K562 (cell line): ENCODE results near the gene CELSR3. TPM values are rescaled to one million over a fixed set of nuclear protein-coding genes. Genes with fewer than 3 reads are reported as not detected.

ENCODE experiments used
- ATAC-seq: fragments of 200-7000 bp; cut with Tn5 transposase; 3 replicates; pipeline ENCODE4 v1.9.1; 2020; ENCODE audit warnings: moderate library complexity
- BruUV-seq: library from RNA; stranded (reverse); fragments of 400-500 nt; replicated peaks from 2 replicates; lab custom pipeline; 2021; lab: Mats Ljungman, UMichigan
- CTCF ChIA-PET: fragments of 300-600 bp; formaldehyde crosslinking; extraction: SDS; loops from one replicate; lab custom pipeline; 2021; ENCODE audit warnings: low intra/inter-chr PET ratio; lab: Yijun Ruan, JAX
- POLR2A ChIA-PET: fragments of 300-600, 350-650 bp; sonication (Branson Sonifier 250); formaldehyde crosslinking; extraction: SDS; loops from one replicate; lab custom pipeline; 2021; ENCODE audit warnings: antibody characterized with exemption, inconsistent platforms; lab: Yijun Ruan, JAX
- DNase-seq, 4 experiments: peaks; one replicate each; pipeline versions ENCODE4 v3.0.0 to v3.0.0-alpha.2; 2011 to 2018; ENCODE audit warnings: low spot score in 3 of 4, mixed read lengths in 3 of 4; ENCODE audit errors: extremely low read depth in 1 of 4
- FAIRE-seq: peaks from 2 replicates; lab custom pipeline; 2011; peaks lifted over from hg19 to GRCh38; lab: Jason Lieb, UNC
- H2AFZ ChIP-seq: 2 replicates; pipeline ENCODE4 v1.6.0; 2011; ENCODE audit warnings: low read depth, low read length, control low read depth, inconsistent platforms
- H3K27ac ChIP-seq: fragments of 200-600 bp; 3 replicates; pipeline ENCODE4 v1.8.0; 2011; ENCODE audit warnings: low read depth, mild to moderate bottlenecking, control low read depth, inconsistent platforms, low read length, moderate library complexity, mixed read lengths; ENCODE audit errors: extremely low read depth
- H3K27me3 ChIP-seq, 2 experiments: fragments of 300-600 bp in 1 of 2; 2 replicates in 1 of 2; 3 replicates in 1 of 2; pipeline versions ENCODE4 v1.6.0 to v1.8.0; 2011; ENCODE audit warnings: inconsistent platforms in 2 of 2, low read length in 2 of 2, mild to moderate bottlenecking in 1 of 2, mixed read lengths in 1 of 2, moderate library complexity in 1 of 2; ENCODE audit not compliant: control insufficient read depth in 2 of 2, insufficient read depth in 2 of 2
- H3K36me3 ChIP-seq: fragments of 300-600 bp; 3 replicates; pipeline ENCODE4 v1.8.0; 2011; ENCODE audit warnings: mild to moderate bottlenecking, low read length, inconsistent platforms; ENCODE audit not compliant: control insufficient read depth, insufficient read depth
- H3K4me1 ChIP-seq, 2 experiments: fragments of 200-600 bp in 1 of 2; replicated peaks in 1 of 2; 2 replicates in 1 of 2; 3 replicates in 1 of 2; pipeline versions ENCODE4 v1.5.1 to v1.8.0; 2011; ENCODE audit warnings: inconsistent platforms in 2 of 2, low read length in 2 of 2, mild to moderate bottlenecking in 1 of 2, mixed read lengths in 1 of 2, moderate library complexity in 1 of 2; ENCODE audit not compliant: control insufficient read depth in 2 of 2, insufficient read depth in 2 of 2
- H3K4me2 ChIP-seq: 2 replicates; pipeline ENCODE4 v1.6.1; 2011; ENCODE audit warnings: low read length, control low read depth, inconsistent platforms, mixed read lengths; ENCODE audit not compliant: insufficient read depth
- H3K4me3 ChIP-seq: fragments of 200-600 bp; sonication (generic), shearing (Covaris generic); 2 replicates; pipeline ENCODE4 v1.5.1; 2016; ENCODE audit warnings: control low read depth, inconsistent platforms
- H3K79me2 ChIP-seq: fragments of 200-600 bp; 3 replicates; pipeline ENCODE4 v1.8.0; 2011; ENCODE audit warnings: low read length, inconsistent platforms; ENCODE audit not compliant: control insufficient read depth, insufficient read depth
- H3K9ac ChIP-seq, 2 experiments: 2 replicates each; pipeline versions ENCODE4 v1.6.0 to v1.6.1; 2011; ENCODE audit warnings: low read depth in 2 of 2, low read length in 2 of 2, control low read depth in 1 of 2, inconsistent platforms in 1 of 2, mild to moderate bottlenecking in 1 of 2, mixed read lengths in 1 of 2; ENCODE audit not compliant: insufficient read depth in 1 of 2
- H3K9me1 ChIP-seq: one replicate; pipeline ENCODE4 v1.6.0; 2011; ENCODE audit warnings: inconsistent platforms, mild to moderate bottlenecking, low read length, moderate library complexity; ENCODE audit not compliant: control insufficient read depth, insufficient read depth
- H3K9me3 ChIP-seq: replicated peaks from 2 replicates; pipeline ENCODE4 v1.5.1; 2011; ENCODE audit warnings: low read depth, low read length, inconsistent platforms; ENCODE audit not compliant: control insufficient read depth, insufficient read depth
- H4K20me1 ChIP-seq: replicated peaks from 2 replicates; pipeline ENCODE4 v1.6.1; 2011; ENCODE audit warnings: low read length, inconsistent platforms, mixed read lengths; ENCODE audit not compliant: control insufficient read depth, insufficient read depth
- BHLHE40 ChIP-seq: IDR thresholded peaks from 2 replicates; pipeline ENCODE4 v1.6.1; 2011; ENCODE audit warnings: low read length, improper control_type of control experiment
- ETS2 ChIP-seq: IDR thresholded peaks from 2 replicates; pipeline ENCODE4 v1.6.1; 2016; ENCODE audit warnings: borderline replicate concordance, missing genetic modification characterization, mild to moderate bottlenecking, moderate library complexity, missing compliant biosample characterization; ENCODE audit not compliant: poor library complexity, severe bottlenecking
- GTF2F1 ChIP-seq: IDR thresholded peaks from 2 replicates; pipeline ENCODE4 v1.6.1; 2011; ENCODE audit warnings: low read depth, low read length, improper control_type of control experiment
- KLF13 ChIP-seq: fragments of 450-650 bp; IDR thresholded peaks from 2 replicates; pipeline ENCODE4 v1.6.1; 2016; ENCODE audit warnings: missing genetic modification characterization, low read depth, mild to moderate bottlenecking, missing compliant biosample characterization, moderate library complexity, borderline replicate concordance
- MTA2 ChIP-seq: fragments of 450-650 bp; IDR thresholded peaks from 2 replicates; pipeline ENCODE4 v1.6.1; 2016; ENCODE audit warnings: low read depth
- NCOA6 ChIP-seq: fragments of 450-650 bp; IDR thresholded peaks from 2 replicates; pipeline ENCODE4 v1.6.1; 2017; ENCODE audit warnings: mild to moderate bottlenecking
- NCOR1 ChIP-seq: fragments of 450-650 bp; IDR thresholded peaks from 2 replicates; pipeline ENCODE4 v1.6.1; 2016; ENCODE audit warnings: mild to moderate bottlenecking, moderate library complexity
- NRF1 ChIP-seq, 2 experiments: fragments of 450-650 bp; IDR thresholded peaks in 1 of 2; conservative IDR thresholded peaks in 1 of 2; 2 replicates each; pipeline ENCODE4 v1.6.1; 2014; ENCODE audit warnings: mild to moderate bottlenecking in 2 of 2
- RUNX1 ChIP-seq: sonication (generic); IDR thresholded peaks from 2 replicates; pipeline ENCODE4 v1.6.1; 2016; ENCODE audit warnings: antibody characterized with exemption, low read depth
- U2AF1 ChIP-seq: fragments of 200-400 bp; formaldehyde crosslinking; optimal IDR thresholded peaks from 2 replicates; pipeline ENCODE3; 2017; ENCODE audit warnings: mild to moderate bottlenecking, low read depth, low read length, moderate library complexity
- ZC3H4 ChIP-seq: sonication (generic); formaldehyde crosslinking; IDR thresholded peaks from 2 replicates; pipeline ENCODE4 v1.9.0; 2021; ENCODE audit warnings: missing genetic modification reagents, borderline replicate concordance
- ZNF436 ChIP-seq: fragments of 250-450, 450-650 bp; sonication (Bioruptor Pico); formaldehyde crosslinking; IDR thresholded peaks from 2 replicates; pipeline ENCODE4 v1.7.0; 2020; ENCODE audit warnings: mild to moderate bottlenecking
- ZNF589 ChIP-seq: fragments of 200-800 bp; sonication (Bioruptor generic); IDR thresholded peaks from 2 replicates; pipeline ENCODE4 v1.6.1; 2016; ENCODE audit warnings: low read depth, missing genetic modification characterization, missing compliant biosample characterization
- ZSCAN29 ChIP-seq: fragments of 450-650 bp; IDR thresholded peaks from 2 replicates; pipeline ENCODE4 v1.6.1; 2017
- WGBS: fragments of 100-300 bp; shearing (Covaris generic); methylation state at CpG from one replicate; pipeline ENCODE4 v1.1.6; 2016; ENCODE audit warnings: low coverage, mixed read lengths; ENCODE audit not compliant: insufficient coverage; ENCODE audit errors: missing lambda C conversion rate; 5-methylcytosine and 5-hydroxymethylcytosine counted together
- in situ Hi-C: fragments of 300-500 bp; cut with MboI; formaldehyde crosslinking; loops from 4 replicates; pipeline ENCODE4 v1.15.0; 2018; ENCODE audit warnings: inconsistent platforms, mixed read lengths
- intact Hi-C: fragments of 100-400 bp; cut with micrococcal nuclease; formaldehyde crosslinking; loops from 2 replicates; pipeline ENCODE4 v1.14.2; 2022
- polyA plus RNA-seq, 8 experiments: library from polyadenylated mRNA; depleted of rRNA in 4 of 8; stranded (reverse) in 5 of 8; unstranded in 3 of 8; fragments of >200 nt; fragmentation: Nextera tagmentation in 2 of 8; fragmentation: Illumina TruSeq in 1 of 8; extraction: Ambion mirVana in 2 of 8; extraction: Trizol in 1 of 8; gene quantifications; 2 replicates each; pipeline versions ENCODE4 v1.2.1 to v1.2.3, GENCODE V29; 2011 to 2014; ENCODE audit warnings: inconsistent platforms in 1 of 8, missing spikeins in 1 of 8
- total RNA-seq, 7 experiments: library from RNA; depleted of rRNA in 6 of 7; stranded (reverse); fragments of >200 nt in 6 of 7; fragmentation: Illumina TruSeq in 2 of 7; extraction: Trizol in 2 of 7; gene quantifications; 2 replicates each; pipeline versions ENCODE4 v1.2.1 to v1.2.3, GENCODE V29; 2011 to 2021; ENCODE audit warnings: low replicate concordance in 1 of 7
- TF ChIP-seq, protein P1 (sequence below), 2 experiments: fragments of 450-650 bp in 1 of 2; sonication (generic) in 1 of 2; formaldehyde crosslinking in 1 of 2; IDR thresholded peaks in 1 of 2; conservative IDR thresholded peaks in 1 of 2; 2 replicates each; pipeline versions ENCODE4 v1.6.1 to v1.8.1; 2016 to 2023; ENCODE audit warnings: mild to moderate bottlenecking in 2 of 2, moderate library complexity in 2 of 2, inconsistent platforms in 1 of 2, missing genetic modification reagents in 1 of 2

Gene CELSR3
- total and polyA plus RNA-seq, 9 of the 15 experiments (the other 6 are each of a cell fraction or from before 2014, with no cell fraction given): 0.10 to 2.7 (median 0.76) TPM

DNA sequence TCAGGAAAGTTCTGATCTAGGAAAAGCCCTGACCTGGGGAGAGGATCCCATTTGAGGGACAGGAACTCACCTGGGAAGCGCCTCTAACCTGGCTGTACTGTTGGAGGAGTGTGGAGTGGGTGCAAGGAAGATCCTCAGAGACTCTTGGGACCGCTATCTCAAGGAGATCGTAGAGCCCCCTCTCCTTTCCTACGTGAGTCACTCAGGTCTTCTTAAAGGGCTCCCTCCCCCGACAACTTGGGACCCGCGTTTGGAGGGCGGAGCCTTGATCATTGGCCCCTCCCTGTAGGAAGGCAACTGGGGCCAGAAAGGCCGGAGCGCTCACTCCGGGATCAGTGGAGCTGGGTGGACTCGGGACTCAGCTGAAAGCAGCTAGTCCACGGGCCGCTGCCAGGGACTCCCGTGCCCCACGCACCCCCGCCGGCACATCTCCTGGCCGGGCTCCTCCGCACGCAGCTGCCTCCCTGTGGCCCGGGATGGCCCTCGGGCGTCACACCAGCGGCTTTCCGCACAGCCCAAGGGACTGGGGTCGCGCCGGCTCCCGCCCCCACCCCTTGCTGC lies 27.9 kb downstream of the CELSR3 start (continued):
- TF ChIP-seq, protein P1, sequence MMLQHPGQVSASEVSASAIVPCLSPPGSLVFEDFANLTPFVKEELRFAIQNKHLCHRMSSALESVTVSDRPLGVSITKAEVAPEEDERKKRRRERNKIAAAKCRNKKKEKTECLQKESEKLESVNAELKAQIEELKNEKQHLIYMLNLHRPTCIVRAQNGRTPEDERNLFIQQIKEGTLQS (IDR thresholded peaks at IDR 0.05): peak; percentile 44; the same call in 1 of the 2 replicates
- TF ChIP-seq, protein P1 (CRISPR knock-in tag; conservative IDR thresholded peaks at IDR 0.05): no peak

DNA sequence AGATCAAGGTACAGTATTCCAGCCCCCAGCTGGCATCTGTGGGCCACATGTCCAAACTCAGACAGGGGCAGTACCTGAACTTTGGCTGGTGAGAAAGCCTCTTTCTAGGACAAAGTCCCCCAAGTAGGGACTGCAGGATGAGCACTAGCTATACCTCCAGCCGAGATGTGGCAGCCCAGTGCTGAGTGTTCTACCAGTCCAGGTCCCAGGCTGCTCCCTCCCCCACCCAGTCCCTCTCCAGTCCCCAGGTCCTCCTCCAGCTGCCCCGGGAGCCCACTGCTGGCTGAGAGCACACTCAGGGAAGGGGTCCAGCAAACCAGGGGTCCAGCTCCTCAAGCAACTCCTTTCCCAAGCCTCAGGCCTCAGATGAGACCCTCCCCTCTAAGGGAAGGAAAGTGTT lies 28.9 kb downstream of the CELSR3 start:
- DNase-seq (no peak), FAIRE-seq (no peak), ATAC-seq (no peak)
- no peak overlapping the region for H3K4me3 ChIP-seq
- 90% methylated on average over 2 of the region's 2 CpGs for WGBS
- H4K20me1 ChIP-seq: no peaks in the 10 kb centered on the region
- H3K36me3 ChIP-seq: peaks cover 43% of the 10 kb centered on the region; the same call in 1 of the 3 replicates
- no peak overlapping the region; the same call in 2 of the 3 replicates for H3K27ac ChIP-seq
- H3K9ac ChIP-seq: peak overlapping the region; percentile 70 to 95; a peak in 1 of 4 replicates
- no peak overlapping the region for H2AFZ ChIP-seq
- CTCF ChIA-PET: no interaction called here
- intact Hi-C loops: no loop called here
- no peaks in the 10 kb centered on the region for H3K27me3 ChIP-seq
- no peaks in the 10 kb centered on the region for H3K9me3 ChIP-seq
- no TSS peak for BruUV-seq
- peaks cover 6 to 32% of the 10 kb centered on the region in 2 experiments; a peak in 4 of 5 replicates for H3K4me1 ChIP-seq
- peaks cover 4% of the 10 kb centered on the region for H3K9me1 ChIP-seq
- no peak overlapping the region; the same call in 1 of the 2 replicates for H3K4me2 ChIP-seq
- TF ChIP-seq ZC3H4 (CRISPR knock-in tag) (no peak), MTA2 (no peak), GTF2F1 (no peak), ZSCAN29 (no peak), NCOA6 (no peak), ZNF436 (CRISPR knock-in tag) (no peak), U2AF1 (no peak), KLF13 (no peak), ZNF589 (no peak), NRF1 (conservative IDR thresholded peaks at IDR 0.05 in 1 of 2, IDR thresholded peaks at IDR 0.05 in 1 of 2) (no peak), RUNX1 (no peak), NCOR1 (no peak), BHLHE40 (no peak), ETS2 (tag) (no peak)
- in situ Hi-C loops: no loop called here
- peaks cover 11% of the 10 kb centered on the region for H3K79me2 ChIP-seq
- POLR2A ChIA-PET: interaction anchor here (0.6 to 3.0 kb wide), 6 partner anchors 10 to 486 kb away, joined by 3 to 23 read pairs (median 6); partner anchors contain the start of gene TMEM89
